ENCODE data around the gene CABLES1. TPM values are rescaled to one million over a fixed set of nuclear protein-coding genes. Genes with fewer than 3 reads are reported as not detected.

The CABLES1 gene
- total RNA-seq, 2 donors from 2014 or later, result 4.2 to 11.9 TPM

GRCh38 chr18:23191232-23191631 lies 55.9 kb downstream of the CABLES1 start:
- TF ChIP-seq CTCF (IDR thresholded peaks at IDR 0.05) (no peak), POLR2A (IDR thresholded peaks at IDR 0.05) (no peak)
- ATAC-seq, result no peak
- intact Hi-C loops (cut with DNase I), result no loop called here
- Histone ChIP-seq H3K4me3 (no peak overlapping the region), H3K27me3 (no peaks in the 10 kb centered on the region), H3K27ac (no peak overlapping the region), H3K36me3 (replicated peaks in 1 of 2; ENCODE audit: insufficient read depth in 1 of 2, low read depth in 2 of 2) (no peaks in the 10 kb centered on the region), H3K4me1 (no peaks in the 10 kb centered on the region), H3K9me3 (no peaks in the 10 kb centered on the region)
- 100% methylated on average over 1 of the region's 1 CpG for WGBS, 2 donors
- DNase-seq, result no peak

DNA sequence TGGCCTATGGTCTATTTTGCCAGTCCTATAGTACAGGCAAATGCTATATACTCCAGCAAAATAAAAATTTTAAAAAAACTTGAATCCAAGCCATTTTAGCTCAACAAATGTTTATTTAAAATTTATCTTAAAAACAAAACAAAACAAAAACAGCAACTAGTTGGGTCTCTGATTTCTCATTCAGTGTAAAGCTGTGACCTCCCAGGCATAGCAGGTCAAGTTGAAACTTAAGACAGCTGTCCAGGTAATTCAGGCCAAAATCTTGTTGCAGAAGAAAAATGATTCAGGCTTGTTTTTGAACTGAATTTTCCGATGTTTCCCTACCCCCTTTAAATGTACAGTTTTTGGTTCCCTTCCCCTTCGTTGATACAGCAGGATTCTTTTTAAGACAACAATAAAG lies 58.5 kb downstream of the CABLES1 start:
- H3K9me3 ChIP-seq, result no peaks in the 10 kb centered on the region
- no peak for ATAC-seq
- intact Hi-C loops (cut with DNase I), result no loop called here
- TF ChIP-seq CTCF (IDR thresholded peaks at IDR 0.05) (no peak), POLR2A (IDR thresholded peaks at IDR 0.05) (no peak)
- H3K4me1 ChIP-seq, result no peaks in the 10 kb centered on the region
- no peaks in the 10 kb centered on the region for H3K36me3 ChIP-seq (replicated peaks in 1 of 2; ENCODE audit: insufficient read depth in 1 of 2, low read depth in 2 of 2)
- WGBS, 2 donors, result 87 to 90% methylated on average over 2 of the region's 2 CpGs
- H3K27ac ChIP-seq, result no peak overlapping the region
- DNase-seq, result no peak
- no peak overlapping the region for H3K4me3 ChIP-seq
- no peaks in the 10 kb centered on the region for H3K27me3 ChIP-seq

- Histone ChIP-seq H3K27me3 (no peaks in the 10 kb centered on the region), H3K27ac (no peak overlapping the region), H3K4me1 (no peaks in the 10 kb centered on the region), H3K9me3 (no peaks in the 10 kb centered on the region), H3K4me3 (no peak overlapping the region), H3K36me3 (replicated peaks in 1 of 2; ENCODE audit: insufficient read depth in 1 of 2, low read depth in 2 of 2) (no peaks in the 10 kb centered on the region)
- intact Hi-C loops (cut with DNase I), result no loop called here
- TF ChIP-seq CTCF (IDR thresholded peaks at IDR 0.05) (no peak), POLR2A (IDR thresholded peaks at IDR 0.05) (no peak)
- DNase-seq (no peak), ATAC-seq (no peak)
- WGBS, 2 donors, result 79 to 88% methylated on average over 14 of the region's 14 CpGs
These were observed 59.1 kb downstream of the CABLES1 start for GRCh38 chr18:23194155-23194996.

DNA sequence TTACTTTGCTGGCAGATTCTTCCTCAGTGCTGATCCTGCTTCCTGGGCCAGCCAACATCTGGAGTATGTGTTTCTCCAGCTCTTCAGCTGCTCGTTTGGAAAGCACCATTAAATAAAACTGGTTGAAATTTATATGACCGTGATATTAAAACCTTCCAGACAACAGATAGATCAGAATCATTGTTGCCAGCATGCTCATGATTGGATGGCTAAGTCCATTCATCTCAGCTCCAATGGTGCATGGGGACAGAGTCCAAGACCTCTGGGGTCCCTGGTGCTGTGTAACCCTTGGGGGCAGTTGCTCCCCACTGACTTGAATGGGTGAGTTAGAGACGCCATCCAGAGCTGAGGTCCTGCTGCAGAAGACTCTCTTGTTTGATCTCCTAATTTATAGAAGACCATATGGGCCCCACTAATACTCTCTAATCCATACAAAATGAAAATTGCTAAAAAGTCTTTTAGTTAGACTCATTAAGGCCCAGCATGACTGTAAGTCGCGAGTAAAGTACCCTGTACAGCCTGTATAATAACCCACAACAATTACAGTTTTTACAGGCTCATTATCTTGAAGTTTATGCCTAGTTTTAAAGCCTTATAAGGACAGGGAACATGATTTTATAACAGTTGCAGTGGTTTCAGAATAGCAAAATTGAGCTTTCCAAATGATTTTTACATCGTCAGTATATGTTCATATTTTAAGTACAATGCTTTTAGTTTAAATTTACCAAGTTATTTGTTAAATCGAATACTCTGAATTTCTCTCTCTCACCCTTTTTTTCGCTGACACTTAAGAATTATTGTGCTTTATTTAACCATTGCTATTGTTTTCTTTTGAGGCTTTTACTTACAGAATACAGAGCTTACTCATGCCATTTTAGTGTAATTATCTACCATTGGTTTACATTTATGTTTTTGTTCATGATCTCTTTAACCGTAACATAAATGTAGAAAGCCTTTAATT lies 60.0 kb downstream of the CABLES1 start:
- Histone ChIP-seq H3K27me3 (no peaks in the 10 kb centered on the region), H3K4me1 (no peaks in the 10 kb centered on the region), H3K27ac (no peak overlapping the region), H3K9me3 (no peaks in the 10 kb centered on the region), H3K4me3 (no peak overlapping the region), H3K36me3 (replicated peaks in 1 of 2; ENCODE audit: insufficient read depth in 1 of 2, low read depth in 2 of 2) (no peaks in the 10 kb centered on the region)
- WGBS, 2 donors, result 93 to 95% methylated on average over 9 of the region's 9 CpGs
- intact Hi-C loops (cut with DNase I), result no loop called here
- DNase-seq (no peak), ATAC-seq (no peak)
- no peak for TF ChIP-seq CTCF (IDR thresholded peaks at IDR 0.05)
- TF ChIP-seq POLR2A (IDR thresholded peaks at IDR 0.05), result no peak
